ENCODE measurements around the gene CRIP1.

The CRIP1 gene, protein sequence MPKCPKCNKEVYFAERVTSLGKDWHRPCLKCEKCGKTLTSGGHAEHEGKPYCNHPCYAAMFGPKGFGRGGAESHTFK

DNA sequence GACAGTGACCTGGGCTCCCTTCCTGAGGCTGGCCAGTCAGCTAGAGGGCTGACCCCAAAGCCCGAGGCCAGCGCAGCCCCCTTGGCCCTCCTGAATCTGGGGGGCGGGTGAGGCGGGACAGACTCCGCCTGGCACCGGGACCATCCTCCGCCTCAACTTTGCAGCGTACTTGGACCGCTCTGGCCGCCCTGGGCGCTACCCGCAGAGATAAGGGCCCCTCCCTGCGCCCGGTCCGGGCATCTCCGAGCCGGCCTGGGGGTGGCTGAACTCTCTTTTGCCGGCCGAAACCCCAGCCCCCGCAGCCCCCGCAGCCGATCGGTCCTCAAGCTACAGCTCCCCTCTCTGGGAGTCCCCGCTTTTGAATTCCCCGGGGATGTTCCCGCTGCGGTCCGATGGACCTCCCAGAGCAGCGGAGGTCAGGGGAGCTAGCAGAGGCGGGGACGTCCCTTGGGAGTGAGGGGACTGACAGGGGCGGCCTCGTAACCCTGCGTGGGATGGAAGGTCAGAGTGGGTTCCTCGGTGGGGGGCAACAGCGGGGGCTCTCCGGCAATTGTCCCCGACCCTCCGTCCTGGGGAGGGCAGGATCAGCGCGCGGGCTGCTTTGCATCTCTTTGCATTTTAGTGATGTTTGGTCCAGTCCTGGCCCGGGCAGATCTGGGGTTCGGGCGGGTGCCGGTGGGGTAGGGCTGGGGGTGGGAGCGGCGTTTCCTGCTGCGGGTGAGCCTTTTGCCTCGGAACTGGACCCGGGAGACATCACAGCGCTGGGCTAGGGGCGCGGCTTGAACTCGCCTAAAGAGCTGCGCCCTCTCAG is at the start of gene CRIP1:
Gene CRIP1, plus strand, starts transcription at position 724 of the 811 bp plus-strand sequence. CDS start 374 bp downstream, outside the sequence.
- FAIRE-seq: no peak
- DNase-seq (ENCODE audit: low spot score): no peak

DNA sequence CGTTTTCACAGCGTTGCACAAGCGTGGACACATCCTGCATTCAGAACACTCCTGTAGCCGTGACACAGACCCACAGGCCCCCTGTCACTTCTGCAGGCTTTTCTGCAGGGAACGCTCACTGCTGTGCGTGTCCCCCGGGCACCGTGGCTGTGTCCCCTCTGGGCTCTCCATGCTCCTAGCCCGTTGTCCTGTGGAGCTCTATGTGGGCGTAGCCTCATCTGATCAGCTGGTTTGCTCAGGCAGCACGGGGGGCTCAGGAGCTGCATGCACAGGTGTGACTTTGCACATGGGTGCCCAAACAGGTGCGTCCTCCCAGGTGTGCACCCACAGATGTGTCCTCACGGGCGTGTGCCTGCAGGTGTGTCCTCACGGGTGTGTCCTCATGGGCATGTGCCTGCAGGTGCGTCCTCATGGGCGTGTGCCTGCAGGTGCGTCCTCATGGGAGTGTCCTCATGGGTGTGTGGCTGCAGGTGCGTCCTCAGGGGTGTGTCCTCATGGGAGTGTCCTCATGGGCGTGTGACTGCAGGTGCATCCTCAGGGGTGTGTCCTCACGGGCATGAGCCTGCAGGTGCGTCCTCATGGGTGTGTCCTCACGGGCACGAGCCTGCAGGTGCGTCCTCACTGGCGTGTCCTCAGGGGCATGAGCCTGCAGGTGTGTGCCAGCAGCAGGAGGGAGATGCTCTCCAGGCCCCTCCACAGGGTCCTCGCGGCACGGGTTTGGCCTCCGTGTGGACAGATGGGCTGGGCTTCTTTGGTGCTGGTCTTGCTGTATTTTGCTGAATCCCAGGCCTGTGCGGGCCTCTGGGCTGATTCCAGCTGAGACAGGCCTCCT is 49.6 kb upstream of the CRIP1 start:
- FAIRE-seq: no peak
- no peak for DNase-seq (ENCODE audit: low spot score)

DNA sequence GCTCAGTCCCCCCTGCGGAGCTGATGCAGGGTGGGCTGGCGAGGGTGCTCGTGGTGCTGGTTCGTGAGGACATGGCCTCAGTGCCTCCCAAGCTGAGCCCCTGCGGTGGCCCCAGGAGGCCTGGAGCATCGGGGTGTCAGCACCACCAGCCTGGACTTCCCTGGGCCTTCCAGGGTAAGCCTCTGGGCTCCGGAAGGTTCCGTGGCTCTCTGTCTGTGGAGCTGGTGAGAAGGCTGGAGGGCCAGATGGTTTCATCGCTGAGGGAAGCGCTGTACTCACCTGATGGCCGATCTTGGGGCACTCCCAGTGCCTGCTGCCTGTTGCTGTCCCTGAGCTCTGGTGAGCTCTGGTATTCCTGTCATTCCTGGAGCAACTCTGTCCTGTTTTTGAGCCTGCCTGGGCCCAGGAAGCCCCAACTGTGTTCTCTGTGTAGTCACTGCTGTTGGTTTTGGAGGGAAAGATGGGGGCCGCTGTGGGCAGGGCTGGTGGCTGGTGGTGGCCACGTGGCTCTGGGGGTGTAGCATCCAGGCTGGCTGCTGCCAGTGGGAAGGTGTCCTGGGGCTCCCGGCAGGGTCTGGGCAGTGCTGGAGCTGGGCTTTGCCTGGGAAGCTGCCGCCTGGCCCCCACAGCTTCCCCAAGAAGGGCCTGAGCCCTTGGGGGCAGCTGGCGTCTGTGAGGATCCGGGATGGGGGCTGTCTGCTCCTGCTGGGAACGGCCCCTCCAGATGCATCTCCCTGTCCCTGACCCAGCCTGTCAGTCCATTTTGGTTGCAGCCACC is 48.8 kb upstream of the CRIP1 start:
- DNase-seq (ENCODE audit: low spot score) (no peak), FAIRE-seq (no peak)

DNA sequence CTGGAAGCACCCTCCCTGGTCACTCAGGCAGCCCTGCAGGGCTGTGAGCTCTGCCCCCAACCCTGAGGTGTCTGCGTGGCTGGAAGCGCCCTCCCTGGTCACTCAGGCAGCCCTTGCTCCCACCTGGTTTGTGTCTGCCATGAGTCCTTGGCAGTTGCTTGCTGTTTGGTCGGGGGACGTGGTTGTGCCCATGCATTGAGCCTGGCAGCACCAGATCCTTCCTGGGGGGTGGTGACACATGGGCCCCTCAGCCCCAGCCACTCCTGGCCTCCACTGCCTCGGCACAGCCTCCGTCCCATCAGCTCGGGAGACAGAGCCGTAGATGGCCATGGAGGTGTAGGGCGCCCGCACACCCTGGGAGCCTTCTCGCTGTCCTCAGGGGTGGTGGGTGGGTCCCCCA is 47.5 kb upstream of the CRIP1 start:
- DNase-seq (ENCODE audit: low spot score) (no peak), FAIRE-seq (no peak)

DNA sequence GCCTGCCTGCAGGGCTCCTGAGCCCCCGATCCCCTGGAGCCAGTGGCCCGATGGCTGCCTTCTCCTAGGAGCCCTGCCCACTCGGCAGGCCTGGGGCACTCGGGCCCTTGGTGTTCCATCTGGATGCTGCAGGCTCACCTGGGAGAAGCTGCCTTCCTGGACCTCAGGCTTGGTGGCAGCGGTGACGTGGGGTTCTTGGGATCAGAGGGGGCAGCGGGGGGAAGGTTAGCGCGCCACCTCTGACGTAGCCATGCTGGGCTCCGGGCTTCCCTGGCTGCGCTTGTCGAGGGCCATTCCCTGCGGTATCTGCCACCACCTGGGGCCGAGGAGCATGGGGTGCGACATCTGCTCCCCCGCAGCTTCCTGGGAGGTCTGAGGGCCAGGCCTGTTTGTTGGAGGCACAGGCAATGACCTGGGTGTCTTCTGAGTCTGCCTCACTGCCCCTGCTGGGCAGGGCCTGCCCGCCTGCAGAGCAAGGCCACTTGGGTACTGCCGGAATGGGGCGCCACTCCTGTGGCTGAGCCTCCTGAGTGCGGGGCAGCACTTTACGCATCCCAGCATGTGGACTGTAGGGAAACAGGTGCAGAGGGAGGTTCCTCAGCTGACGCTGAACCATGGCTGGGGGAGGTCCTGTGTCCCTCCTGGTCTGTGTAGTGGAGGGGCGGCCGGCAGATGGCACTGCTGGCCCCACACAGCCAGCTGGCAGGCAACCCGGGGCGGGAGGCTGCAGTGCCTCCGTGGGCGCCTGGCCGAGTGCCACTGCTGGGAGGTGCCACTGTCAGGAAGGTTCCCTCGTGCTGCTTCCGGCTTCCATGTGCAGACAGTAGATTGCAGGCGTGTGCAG is 46.8 kb upstream of the CRIP1 start:
- DNase-seq (ENCODE audit: low spot score): no peak
- no peak for FAIRE-seq

DNA sequence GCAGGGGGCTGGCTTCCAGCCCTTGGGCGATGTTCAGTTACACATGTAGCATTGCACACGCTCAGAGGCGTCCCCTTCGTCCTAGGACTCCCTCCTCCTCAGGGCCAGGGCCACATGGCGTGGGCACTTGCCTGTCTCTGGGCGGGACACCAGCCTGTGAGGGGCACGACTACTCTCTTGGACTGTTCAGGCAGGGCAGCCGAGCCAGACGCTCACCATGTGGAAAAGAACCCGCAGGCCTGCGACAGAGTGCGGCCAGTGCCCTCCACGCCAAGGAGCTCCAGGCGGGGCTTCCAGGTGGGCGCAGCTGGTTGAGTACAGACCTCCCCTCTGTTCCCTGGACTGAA is 46.2 kb upstream of the CRIP1 start:
- FAIRE-seq (no peak), DNase-seq (ENCODE audit: low spot score) (no peak)

DNA sequence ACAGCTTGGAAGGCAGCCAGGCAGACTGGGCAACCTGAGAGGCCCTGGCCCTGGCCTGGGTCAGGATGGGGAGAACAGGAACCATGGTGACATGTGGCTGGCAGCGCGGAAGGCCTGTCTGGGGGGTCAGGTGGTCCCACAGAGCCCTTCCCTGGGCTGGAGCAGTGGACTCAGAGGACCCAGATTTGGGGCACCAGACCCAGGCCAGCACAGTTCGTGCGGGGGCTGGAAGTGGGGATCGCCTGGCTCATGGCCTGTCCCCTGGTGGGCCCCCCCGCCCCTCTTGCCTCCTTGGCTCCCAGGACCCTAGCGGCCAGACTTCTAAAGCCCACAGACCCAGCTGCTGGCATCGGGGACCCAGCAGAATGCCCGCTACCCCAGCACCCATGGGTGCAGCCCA is 45.7 kb upstream of the CRIP1 start:
- FAIRE-seq (no peak), DNase-seq (ENCODE audit: low spot score) (no peak)

DNA sequence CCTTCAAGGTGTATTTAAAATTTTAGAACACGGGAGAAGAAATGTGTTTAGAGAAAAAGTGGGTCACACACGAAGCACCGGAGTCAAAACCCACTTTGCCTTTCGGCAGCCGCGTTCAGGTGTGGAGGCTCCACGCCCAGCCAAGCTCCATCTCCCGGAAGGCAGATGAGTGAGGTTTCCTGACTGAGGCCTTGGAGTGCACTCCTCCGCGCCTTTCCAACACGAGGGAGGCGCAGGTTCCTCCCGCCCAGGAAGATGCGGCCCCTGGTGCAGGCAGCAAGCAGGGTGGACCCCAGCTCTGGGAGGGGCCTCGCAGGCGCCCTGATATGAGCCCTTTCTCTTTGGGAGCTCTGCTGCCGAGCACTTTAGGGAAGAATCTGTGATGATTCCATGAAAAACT is 44.6 kb upstream of the CRIP1 start:
- DNase-seq (ENCODE audit: low spot score) (no peak), FAIRE-seq (no peak)

DNA sequence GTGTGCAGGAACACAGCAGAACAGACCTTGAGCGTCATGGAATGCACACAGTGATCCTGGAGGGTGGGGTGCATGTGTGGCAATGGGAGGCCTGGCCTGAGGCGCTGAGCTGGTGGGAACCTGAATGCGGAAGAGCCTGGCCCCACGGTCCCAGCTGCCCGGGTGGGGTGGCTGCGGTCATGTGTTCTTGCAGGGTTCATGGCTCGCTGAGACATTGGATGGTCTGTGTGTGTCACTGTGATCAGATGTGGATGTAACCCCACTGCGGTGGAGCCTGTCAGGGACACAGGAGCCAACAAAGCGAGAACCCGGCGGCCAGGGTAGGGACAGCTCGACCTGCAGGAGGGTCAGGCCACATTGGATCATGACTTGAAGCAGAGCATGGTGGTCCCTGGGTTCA is 43.9 kb upstream of the CRIP1 start:
- FAIRE-seq (no peak), DNase-seq (ENCODE audit: low spot score) (no peak)

DNA sequence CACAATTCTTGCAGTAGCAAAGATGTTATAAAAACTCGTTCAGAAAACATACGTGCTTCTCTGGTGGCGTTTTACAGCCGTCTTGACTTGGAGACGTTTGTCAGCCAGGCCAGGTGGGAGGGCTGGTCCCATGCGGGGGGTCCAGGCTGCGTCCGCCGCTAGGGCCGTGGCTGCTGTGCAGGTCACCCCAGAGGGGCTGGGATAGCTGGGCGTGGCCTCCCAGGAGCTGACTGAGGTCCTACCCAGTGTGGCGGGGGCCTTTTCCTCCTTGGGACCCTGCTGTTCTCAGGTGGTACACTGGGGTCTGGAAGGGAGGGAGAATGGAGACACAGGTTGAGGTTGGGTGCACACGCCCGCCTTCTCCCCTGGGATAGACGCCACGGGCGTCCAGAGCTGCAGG is 41.8 kb upstream of the CRIP1 start:
- FAIRE-seq (no peak), DNase-seq (ENCODE audit: low spot score) (no peak)

DNA sequence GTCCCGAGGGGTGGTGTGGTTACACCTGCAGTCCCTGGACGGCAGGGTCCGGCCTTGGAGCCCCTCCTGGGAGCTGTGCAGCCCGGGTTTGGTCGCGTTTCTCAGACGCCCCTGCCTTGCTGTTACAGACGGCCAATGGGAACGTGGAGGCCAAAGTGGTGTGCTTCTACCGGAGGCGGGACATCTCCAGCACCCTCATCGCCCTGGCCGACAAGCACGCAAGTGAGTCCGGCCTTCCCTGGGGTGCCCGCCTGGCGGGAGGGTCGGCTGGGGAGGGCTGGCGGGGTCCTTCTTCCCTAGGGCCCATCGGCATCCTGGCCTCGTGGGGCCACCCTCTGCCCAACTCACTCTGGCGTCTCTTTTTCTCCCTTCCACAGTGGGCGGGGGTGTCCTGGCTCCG is 41.4 kb upstream of the CRIP1 start:
- FAIRE-seq (no peak), DNase-seq (ENCODE audit: low spot score) (no peak)

DNA sequence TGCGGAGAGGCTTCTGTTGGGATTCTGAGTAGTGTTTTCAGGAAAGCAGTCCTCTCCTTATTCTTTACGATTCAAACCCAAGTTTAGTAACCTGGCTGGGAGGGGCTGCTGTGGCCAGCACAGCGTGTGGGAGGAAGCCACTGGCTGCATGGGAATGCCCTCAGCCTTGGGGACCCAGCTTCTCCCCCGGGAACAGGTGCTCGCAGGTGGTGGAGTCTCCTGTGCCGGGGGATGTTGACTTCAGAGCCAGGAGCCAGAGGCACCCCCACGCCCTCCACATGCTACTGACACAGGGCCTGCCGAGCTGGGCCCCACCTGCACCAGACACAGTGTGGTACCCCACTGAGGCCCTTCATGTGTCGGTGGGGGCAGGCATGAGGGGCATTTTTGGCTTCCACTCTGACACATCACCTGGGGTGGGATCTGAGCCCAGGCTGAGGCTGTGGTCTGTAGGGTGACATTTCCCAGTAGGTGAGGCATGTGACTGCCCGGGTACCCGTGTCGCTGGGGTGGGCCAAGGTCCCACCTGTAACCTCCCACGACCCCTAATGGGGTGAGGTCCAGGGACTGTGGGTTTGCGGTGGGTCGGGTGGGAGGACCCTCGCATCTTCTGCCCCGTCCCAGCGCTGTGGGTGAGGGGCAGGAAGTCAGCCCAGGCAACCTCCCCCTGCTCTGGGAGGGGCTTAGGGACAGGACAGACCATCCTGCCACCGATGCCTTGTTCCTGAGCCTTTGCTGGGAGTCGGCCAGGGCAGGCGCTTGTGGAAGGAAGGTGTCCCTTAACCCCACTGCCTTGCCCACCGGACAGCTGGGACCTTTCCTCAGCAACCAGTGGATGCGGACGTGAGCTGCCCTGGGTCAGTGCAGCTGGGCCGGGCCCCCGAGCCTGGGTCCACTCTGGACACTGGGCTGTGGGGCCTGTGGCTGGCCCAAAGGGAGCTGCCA is 40.5 kb upstream of the CRIP1 start:
- FAIRE-seq: no peak
- no peak for DNase-seq (ENCODE audit: low spot score)

DNA sequence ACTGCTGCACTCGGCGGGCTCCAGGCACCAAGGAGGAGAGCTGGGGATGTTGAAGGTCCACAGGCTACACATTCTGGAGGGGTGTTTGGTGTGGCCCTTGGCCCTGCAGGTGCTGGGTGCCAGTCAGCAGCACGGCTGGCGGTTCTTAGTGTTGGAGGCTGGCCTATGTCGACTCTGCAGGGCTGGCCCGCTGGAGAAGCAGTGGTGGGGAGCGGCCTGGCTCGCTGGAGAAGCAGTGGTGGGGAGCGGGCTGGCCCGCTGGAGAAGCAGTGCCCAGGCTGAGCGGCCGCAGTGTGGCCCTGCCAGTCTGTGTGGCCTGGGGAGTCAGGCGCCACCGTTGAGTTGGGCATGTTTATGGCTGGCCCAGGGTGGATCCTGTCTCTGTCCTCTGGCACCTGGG is 39.7 kb upstream of the CRIP1 start:
- DNase-seq (ENCODE audit: low spot score) (no peak), FAIRE-seq (no peak)

DNA sequence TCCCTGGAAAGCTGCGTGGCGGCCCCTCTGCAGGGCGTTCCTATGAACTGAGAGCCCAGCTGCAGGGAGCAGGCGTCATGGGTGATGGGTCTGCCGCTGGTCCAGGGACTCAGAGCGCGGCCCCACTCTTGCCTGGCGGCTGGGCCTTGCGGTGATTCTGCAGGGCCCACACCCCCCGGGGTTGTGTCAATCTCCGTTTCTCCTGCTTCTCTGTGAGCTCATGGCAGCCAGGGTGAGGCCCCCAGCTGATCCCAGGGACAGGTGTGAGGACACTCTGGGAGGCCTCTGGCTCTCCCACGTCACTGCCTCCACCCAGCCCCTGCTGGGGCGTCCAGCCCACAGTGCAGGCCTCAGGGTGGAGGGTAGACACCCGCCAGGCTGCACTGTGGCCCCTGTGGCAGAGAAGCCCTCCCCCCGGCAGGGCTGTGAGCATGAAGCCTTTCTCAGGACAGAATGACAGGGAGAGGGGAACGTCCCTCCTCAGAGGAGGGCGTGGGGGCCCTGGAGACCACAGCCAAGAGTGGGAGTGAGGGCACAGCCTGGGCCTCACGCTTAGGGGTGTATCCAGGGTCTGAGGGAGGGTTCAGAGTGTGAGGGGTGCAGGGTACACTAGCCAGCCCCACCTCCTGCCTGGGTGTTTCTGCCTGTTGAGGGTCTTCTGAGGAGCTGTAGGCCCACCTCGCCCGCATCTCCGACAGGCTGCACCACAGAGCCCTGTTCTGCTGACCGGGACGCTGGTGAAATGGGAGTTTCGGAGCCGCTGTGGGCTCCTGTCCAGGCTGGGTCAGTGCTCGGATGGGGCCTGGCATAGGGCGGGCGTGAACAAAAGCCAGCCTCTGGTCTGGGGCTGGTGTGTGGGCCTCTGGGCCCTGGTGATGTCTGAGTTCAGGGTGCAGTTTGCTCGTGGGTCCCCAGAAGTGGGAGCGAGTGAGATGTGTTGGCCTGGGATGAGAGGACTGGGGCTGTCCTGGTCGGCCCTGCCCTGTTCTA is 38.7 kb upstream of the CRIP1 start:
- DNase-seq (ENCODE audit: low spot score) (no peak), FAIRE-seq (no peak)

DNA sequence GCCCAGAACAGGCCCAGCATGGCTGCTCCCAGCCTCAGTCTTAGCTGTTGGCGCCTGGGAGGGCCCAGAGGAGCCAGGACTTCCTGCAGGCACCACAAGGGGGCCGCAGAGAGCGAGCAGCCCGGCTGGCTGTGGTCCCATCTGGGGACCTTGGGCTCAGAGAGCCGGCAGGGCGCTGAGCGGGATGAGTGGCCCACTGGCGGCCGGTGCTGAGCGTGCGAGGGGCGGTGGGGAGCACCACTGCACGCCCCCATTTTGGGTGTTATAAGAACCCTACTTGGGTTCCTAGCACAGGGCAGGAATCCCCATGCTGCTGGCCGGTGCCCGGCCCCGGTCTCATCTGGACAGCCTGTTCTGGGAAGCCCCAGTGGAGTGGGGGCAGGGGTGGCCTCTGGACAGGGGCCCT is 38.0 kb upstream of the CRIP1 start:
- no peak for FAIRE-seq

DNA sequence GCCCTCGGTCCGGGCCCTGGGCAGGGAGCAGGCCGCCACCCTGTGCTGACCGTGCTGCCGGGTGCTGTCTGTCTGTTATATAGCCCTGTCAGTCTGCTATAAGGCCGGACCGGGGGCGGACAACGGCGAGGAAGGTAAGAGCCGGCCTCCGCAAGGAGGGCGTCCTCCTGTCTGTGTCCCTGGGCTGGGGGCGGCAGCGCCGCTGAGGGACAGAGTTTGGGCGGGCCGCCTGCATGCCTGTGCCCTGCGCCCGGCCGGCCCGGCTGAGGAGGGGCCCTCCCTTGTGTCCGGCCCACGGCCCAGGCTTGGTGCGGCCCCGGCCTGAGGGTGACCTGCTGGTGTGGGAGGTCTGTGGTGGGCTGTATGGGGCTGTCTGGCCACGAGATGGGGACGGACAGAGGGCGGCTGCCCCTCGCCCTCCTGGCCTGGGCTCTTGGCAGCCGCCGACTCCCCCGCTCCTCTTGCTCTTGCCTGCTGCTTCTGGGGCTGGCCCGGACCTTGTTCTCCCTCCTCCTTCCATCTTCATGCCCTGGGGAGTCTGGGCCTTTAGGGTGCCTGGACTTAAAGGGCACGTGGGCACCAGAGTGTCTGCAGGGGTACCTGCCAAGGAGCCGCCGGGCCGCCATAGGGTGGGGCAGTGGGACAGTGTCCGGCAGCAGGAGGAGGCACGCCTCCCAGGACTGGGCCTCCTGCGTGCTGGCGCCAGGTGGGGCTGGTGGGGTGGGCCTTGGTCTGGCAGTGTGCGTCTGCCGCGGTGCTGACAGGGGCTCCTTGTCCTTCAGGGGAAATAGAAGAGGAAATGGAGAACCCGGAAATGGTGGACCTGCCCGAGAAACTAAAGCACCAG is 37.2 kb upstream of the CRIP1 start:
- no peak for DNase-seq (ENCODE audit: low spot score)
- no peak for FAIRE-seq

More for the DNA sequence above, 38.0 kb upstream of the CRIP1 start:
- DNase-seq (ENCODE audit: low spot score): peak; percentile 61

DNA sequence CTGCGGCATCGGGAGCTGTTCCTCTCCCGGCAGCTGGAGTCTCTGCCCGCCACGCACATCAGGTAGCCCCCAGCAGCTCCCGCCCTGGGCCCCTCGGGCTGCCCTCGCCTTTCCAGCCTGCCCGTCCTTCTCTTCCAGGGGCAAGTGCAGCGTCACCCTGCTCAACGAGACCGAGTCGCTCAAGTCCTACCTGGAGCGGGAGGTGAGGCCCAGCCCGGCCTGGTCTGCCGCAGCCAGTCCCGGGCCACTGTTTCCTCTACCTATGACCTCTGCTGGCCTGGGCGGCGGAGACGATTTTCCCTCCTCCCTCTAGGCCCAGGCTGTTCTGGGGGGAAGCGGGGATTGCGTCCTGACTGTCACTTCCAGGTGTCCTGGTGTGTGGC is 36.6 kb upstream of the CRIP1 start:
- DNase-seq (ENCODE audit: low spot score) (no peak), FAIRE-seq (no peak)
